Measurements from ENCODE around the gene PLCH2. TPM values are rescaled to one million over a fixed set of nuclear protein-coding genes. Genes with fewer than 3 reads are reported as not detected.
A peak's percentile ranks its signal among the peaks of the same experiment; 100 is the strongest.

PLCH2 gene
- polyA plus RNA-seq, 1 of the 3 experiments (the other 2 are of a cell fraction): 0.08 TPM

DNA sequence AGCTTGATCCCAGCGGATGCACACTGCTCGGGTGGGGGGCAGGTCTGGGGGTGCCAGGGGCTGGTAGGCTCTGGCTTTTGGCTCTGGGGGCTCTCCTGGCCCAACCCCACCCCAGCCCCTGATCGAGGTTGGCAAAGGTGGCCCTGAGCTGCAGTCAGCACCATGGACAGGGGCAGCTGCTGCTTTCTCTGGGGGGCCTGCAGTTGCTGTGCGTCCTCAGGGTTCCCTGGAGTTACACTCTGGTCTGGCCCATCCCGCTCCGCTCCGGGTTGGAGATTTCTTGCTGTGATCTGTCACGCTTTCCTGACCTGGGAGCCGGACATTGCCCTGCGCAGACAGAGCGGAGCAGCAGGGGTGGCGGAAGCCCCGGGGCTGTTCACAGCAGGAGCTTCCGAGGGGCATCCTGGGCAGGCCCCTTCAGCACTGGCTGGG lies 8.0 kb upstream of the PLCH2 start (continued):
- TF ChIP-seq MEF2A (IDR thresholded peaks at IDR 0.05; ENCODE audit: borderline replicate concordance, low read depth) (no peak), POLR2AphosphoS5 (IDR thresholded peaks at IDR 0.05; ENCODE audit: low read depth, low read length) (no peak), NRF1 (IDR thresholded peaks at IDR 0.05; ENCODE audit: low read depth, low read length) (no peak)
- TF ChIP-seq, protein P1, sequence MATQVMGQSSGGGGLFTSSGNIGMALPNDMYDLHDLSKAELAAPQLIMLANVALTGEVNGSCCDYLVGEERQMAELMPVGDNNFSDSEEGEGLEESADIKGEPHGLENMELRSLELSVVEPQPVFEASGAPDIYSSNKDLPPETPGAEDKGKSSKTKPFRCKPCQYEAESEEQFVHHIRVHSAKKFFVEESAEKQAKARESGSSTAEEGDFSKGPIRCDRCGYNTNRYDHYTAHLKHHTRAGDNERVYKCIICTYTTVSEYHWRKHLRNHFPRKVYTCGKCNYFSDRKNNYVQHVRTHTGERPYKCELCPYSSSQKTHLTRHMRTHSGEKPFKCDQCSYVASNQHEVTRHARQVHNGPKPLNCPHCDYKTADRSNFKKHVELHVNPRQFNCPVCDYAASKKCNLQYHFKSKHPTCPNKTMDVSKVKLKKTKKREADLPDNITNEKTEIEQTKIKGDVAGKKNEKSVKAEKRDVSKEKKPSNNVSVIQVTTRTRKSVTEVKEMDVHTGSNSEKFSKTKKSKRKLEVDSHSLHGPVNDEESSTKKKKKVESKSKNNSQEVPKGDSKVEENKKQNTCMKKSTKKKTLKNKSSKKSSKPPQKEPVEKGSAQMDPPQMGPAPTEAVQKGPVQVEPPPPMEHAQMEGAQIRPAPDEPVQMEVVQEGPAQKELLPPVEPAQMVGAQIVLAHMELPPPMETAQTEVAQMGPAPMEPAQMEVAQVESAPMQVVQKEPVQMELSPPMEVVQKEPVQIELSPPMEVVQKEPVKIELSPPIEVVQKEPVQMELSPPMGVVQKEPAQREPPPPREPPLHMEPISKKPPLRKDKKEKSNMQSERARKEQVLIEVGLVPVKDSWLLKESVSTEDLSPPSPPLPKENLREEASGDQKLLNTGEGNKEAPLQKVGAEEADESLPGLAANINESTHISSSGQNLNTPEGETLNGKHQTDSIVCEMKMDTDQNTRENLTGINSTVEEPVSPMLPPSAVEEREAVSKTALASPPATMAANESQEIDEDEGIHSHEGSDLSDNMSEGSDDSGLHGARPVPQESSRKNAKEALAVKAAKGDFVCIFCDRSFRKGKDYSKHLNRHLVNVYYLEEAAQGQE (IDR thresholded peaks at IDR 0.05; ENCODE audit: low read depth, low read length): peak; percentile 95

DNA sequence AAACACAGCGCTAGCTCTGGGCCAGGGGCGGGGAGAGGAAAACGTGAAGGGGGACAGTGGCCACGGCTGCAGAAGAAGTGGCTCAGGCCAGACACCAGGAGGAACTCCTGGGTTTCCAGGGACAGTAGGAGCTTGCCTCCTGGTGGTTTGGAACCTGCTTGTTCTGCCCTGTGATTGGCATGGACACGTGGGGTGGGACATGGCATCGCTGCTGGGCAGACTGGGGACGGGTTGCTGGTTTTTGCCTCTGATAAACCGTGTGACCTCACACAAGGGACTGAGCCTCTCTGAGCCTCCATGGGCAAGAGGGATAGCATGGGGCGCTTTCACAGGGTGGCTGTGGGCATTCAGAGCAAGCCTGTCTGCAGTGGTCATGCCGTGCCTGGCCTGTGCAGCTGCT lies 7.5 kb upstream of the PLCH2 start:
- 57% methylated on average over 7 of the region's 10 CpGs for WGBS (ENCODE audit: low lambda C conversion rate)
- DNase-seq: no peak
- ChIA-PET CTCF (interaction anchor here (1.0 to 3.9 kb wide), 5 partner anchors 8 to 78 kb away, joined by 4 to 20 read pairs (median 6); no protein-coding TSS in a partner anchor), POLR2A (interaction anchor here (0.8 to 1.4 kb wide), 2 partner anchors 12 to 75 kb away, joined by 3 to 5 read pairs; no protein-coding TSS in a partner anchor)
- Histone ChIP-seq H3K9ac (no peak overlapping the region), H3K27ac (ENCODE audit: low read depth in 2 of 2, low read length in 1 of 2) (no peak overlapping the region; a peak in 1 of 4 replicates), H3K79me2 (ENCODE audit: insufficient read depth) (no peaks in the 10 kb centered on the region), H3K36me3 (replicated peaks in 1 of 2; ENCODE audit: control insufficient read depth in 1 of 2, insufficient read depth in 2 of 2, low read length in 1 of 2) (no peaks in the 10 kb centered on the region), H3F3A (replicated peaks; ENCODE audit: insufficient read depth) (no peaks in the 10 kb centered on the region), H3K4me2 (no peak overlapping the region), H3K9me2 (no peaks in the 10 kb centered on the region), H2AFZ (ENCODE audit: low read depth) (no peak overlapping the region), H3K4me1 (ENCODE audit: control insufficient read depth in 1 of 2, insufficient read depth in 2 of 2, low read depth in 1 of 2, low read length in 1 of 2) (peaks cover 0 to 81% of the 10 kb centered on the region in 2 experiments; a peak in 1 of 4 replicates), H3K27me3 (ENCODE audit: insufficient read depth) (no peaks in the 10 kb centered on the region), H3K4me3 (ENCODE audit: low read depth in 2 of 2, low read length in 1 of 2) (peak overlapping the region in 1 of 2 experiments; percentile 43; a peak in 1 of 4 replicates), H3K9me3 (no peaks in the 10 kb centered on the region), H4K20me1 (ENCODE audit: insufficient read depth) (no peaks in the 10 kb centered on the region)
- no peak for TF ChIP-seq SIN3A (IDR thresholded peaks at IDR 0.05; ENCODE audit: borderline replicate concordance, low read depth, low read length)
- TF ChIP-seq, protein P2, sequence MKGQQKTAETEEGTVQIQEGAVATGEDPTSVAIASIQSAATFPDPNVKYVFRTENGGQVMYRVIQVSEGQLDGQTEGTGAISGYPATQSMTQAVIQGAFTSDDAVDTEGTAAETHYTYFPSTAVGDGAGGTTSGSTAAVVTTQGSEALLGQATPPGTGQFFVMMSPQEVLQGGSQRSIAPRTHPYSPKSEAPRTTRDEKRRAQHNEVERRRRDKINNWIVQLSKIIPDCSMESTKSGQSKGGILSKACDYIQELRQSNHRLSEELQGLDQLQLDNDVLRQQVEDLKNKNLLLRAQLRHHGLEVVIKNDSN (IDR thresholded peaks at IDR 0.05; ENCODE audit: borderline replicate concordance, low read depth): no peak
- TF ChIP-seq EP300 (IDR thresholded peaks at IDR 0.05; ENCODE audit: borderline replicate concordance in 1 of 2, low read depth in 1 of 2, low read length in 1 of 2): no peak
- no peak for TF ChIP-seq YY1 (IDR thresholded peaks at IDR 0.05; ENCODE audit: low read depth)
- TF ChIP-seq FOXJ3 (CRISPR knock-in tag; IDR thresholded peaks at IDR 0.05): no peak
- TF ChIP-seq FOXM1 (IDR thresholded peaks at IDR 0.05; ENCODE audit: low read depth): no peak
- TF ChIP-seq, protein P1 (IDR thresholded peaks at IDR 0.05; ENCODE audit: low read depth, low read length): no peak
- TF ChIP-seq, protein P3, sequence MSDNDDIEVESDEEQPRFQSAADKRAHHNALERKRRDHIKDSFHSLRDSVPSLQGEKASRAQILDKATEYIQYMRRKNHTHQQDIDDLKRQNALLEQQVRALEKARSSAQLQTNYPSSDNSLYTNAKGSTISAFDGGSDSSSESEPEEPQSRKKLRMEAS (IDR thresholded peaks at IDR 0.05; ENCODE audit: low read depth): no peak
- no peak for TF ChIP-seq RXRA (IDR thresholded peaks at IDR 0.05; ENCODE audit: borderline replicate concordance, low read depth)
- no peak for TF ChIP-seq MEF2A (IDR thresholded peaks at IDR 0.05; ENCODE audit: borderline replicate concordance, low read depth)
- TF ChIP-seq GABPA (IDR thresholded peaks at IDR 0.05; ENCODE audit: low read depth): no peak
- TF ChIP-seq, protein P4, sequence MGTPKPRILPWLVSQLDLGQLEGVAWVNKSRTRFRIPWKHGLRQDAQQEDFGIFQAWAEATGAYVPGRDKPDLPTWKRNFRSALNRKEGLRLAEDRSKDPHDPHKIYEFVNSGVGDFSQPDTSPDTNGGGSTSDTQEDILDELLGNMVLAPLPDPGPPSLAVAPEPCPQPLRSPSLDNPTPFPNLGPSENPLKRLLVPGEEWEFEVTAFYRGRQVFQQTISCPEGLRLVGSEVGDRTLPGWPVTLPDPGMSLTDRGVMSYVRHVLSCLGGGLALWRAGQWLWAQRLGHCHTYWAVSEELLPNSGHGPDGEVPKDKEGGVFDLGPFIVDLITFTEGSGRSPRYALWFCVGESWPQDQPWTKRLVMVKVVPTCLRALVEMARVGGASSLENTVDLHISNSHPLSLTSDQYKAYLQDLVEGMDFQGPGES (IDR thresholded peaks at IDR 0.05; ENCODE audit: low read depth, low read length): no peak
